NCI-H345 treated with DMSO at 0.1 percent for 48 hours (cell line): ENCODE data around the gene HESX1.

ENCODE experiments used
- DNase-seq: peaks from one replicate; lab custom pipeline; 2025; ENCODE audit not compliant: unreplicated experiment; lab: John Stamatoyannopoulos, UW

HESX1 gene

DNA sequence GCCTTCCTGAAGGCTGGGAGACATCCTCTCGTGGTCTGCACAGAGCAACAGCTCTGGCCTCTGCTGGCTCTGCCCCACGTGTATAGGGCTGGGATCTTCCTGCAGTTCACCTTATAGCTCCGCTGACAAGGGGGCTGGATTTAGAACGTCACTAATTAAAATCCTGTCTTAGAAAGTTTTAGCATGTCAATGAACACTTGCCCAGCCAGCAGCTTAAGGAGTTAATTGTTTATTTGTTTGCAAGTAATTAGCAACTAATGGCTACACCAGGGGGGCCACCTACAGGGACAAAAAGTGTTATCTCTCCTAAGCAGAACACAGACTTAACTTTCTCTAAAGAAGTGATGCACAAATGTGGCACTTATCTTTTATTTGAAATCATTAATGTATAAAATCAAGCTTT lies at the start of gene HESX1:
Gene HESX1 (minus strand): TSS at position 84 of the 403 bp plus-strand sequence. CDS start 60 bp downstream, at position 24.
- DNase-seq, result no peak

DNA sequence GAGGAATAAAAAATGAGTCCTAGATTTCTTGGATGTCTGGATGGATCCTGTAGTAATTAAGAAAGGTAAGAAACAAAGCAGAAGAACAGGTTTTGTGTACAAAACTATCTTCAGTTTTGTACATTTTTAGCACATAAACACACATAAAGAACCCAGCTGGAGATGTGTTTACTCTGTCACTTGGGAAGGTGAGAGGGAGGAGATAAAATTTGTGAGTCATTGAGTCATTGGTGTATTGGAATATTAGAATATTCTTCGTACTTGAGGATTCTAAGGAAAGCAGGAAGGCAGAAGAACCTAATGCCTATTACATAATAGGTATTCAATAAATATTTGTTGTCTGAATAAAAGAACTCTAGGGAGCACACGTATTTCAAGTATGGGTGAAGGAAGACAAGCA lies 45.2 kb upstream of the HESX1 start:
- DNase-seq, result no peak

DNA sequence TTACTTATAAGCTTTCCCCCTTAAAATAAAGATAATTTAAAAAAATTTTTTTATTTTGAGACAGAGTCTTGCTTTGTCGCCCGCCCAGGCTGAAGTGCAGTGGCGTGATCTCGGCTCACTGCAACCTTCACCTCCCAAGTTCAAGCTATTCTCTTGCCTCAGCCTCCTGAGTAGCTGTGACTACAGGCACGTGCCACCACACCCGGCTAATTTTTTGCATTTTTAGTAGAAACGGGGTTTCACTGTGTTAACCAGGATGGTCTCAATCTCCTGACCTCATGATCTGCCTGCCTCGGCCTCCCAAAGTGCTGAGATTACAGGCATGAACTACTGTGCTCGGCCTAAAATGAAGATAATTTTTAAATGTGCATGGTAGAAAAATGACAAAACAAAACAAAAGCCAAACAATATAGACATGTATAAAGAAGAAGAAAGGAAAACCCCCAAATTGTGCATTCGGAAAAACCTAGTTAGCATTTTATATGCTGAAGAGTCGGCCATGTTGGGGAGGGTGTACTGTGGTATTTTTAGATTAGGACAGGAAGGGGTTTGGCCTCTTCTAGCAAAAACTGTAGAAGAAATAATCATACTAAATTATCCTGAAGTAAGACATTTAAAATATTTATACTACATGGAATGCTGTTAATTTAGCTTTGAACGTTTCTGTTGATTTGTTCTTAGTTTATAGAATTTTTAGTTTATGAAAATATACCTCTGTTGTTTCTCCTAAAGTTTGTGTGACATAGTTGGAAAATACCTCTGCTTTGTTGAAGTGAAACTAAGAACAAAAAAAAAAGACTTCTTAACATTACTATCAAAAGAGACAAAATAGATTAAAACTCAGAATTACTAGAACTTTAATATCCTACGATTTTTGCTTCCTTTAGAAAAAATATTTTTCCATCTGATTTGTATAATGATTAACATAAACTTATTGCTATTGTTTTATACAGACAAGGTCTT lies 35.1 kb upstream of the HESX1 start:
- DNase-seq, result no peak

DNA sequence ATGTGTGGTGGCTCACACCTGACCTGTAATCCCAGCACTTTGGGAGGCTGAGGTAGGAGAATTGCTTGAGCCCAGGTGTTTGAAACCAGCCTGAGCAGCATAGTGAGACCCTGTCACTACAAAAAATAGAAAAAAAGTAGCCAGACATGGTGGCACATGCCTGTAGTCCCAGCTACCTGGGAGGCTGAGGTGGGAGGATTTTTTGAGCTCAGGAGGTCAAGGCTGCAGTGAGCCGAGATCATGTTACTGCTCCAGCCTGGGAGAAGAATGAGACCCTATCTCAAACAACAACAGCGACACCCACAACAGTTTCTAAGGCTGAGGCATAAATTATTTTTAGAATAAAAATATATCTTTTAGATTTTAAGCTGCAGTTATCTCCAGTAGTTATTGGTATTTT lies 34.0 kb upstream of the HESX1 start:
- DNase-seq, result no peak

DNA sequence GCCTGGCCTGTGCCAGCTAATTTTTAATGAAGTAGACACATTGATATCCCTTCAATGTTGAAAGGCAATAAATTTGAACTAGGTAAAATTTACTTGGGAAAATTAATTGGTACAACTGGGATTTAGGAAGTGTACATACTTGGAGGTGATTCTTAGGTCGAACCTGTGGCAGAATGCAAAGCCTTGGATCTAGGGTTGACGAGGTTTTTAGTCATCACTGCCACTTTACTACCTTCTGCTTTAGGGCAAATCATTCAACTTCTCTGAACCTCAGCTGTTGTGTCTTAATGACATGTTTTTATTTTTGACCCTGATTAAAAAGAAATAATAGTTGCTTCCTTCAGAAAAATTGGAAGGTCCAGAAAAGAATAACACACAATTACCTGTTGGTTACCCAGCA lies 30.2 kb upstream of the HESX1 start:
- no peak for DNase-seq

DNA sequence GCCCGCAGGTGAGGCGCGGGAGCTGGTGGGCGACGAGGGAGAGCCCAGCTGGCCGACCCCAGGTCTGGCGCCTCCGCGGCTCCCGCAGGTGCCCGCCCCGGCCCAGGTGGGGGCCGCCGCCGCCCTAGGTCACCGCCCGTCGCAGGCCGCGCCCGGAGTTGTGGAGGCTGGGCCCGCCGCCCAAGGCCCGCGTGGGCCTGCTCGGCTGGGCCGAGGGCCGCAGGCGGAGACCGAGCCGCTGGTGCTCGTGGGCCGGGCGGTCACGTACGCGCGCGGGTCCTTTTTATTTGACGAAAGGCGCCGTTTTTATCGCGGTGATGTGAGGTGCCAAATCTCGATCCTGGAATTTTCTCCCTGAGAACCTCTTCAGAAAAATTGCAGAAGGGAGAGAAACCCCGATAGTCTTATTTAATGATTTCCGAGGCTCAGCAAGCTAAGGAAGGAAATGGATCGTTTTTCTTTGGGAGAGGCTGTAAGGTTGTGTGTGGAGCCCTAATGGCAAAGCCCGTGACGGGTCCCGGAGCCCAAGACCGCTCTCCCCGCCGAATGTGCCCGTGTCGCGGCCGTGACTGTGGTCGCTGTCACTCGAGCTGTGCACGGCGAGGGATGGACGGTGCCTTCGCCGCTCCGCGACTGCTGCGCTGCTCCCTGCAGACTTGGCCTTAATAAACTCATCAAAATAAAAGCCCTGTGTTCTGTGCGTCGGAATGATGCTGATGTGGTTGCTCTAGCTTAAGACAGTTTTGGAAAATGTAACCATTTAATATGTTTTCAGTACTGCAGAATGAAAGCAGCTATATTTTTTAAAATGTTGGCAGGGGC lies 28.4 kb upstream of the HESX1 start:
- DNase-seq, result no peak

DNA sequence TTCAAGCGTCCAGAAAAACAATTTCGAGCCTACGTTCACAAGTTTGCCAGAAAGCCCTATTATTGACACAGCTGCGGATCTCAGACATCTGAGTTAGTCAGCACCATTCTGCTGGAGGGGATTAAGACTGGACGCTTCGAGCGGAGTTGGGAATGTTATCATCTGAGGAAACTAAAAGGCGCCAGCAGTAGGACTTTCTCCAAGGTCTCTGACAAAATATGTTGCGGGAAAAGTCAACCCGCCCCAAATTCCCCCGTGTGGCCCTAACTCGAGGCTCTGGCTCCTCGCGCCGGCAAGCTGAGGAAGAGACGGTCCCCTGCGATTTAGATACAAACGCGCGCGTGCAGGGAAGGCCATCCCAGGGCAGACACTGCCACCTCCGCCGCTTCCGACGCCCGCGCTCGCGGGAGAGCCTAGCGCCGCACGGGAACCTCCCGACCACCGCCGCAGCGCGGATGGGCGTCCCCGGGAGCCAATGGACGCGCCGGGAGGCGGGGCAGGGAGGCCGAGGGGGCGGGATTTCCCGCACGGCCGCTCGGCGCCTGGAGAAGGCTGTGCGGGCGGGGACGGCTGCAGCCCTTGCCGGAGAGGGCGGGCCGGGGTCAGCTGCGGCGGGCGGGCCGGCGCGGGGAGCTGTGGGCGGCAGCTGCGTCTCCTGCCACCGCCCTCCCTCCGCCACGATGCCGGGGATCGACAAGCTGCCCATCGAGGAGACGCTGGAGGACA lies 27.6 kb upstream of the HESX1 start, which contains the start of gene APPL1:
Gene APPL1 (plus strand): TSS at position 526 of the 726 bp plus-strand sequence. CDS start 155 bp downstream, at position 681.
- DNase-seq, result peak; percentile 72

DNA sequence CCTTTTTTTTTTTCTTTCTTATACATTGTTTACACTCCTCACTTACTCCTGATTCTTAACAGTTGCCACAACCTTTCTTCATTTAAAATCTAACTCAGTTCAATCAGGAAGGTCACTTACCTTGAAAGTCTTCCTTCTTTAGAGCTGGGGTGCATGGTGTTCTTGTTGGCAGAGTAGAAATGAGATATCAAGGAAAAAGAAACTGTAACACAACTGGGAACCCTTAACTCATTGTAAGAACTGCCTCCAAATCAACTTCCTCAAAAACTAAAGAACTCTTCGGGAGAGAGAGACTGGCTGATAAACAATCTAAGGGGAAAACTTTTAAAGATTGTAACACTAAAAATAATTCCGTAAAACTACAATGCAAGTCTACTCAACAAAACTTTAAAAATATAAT lies 26.4 kb upstream of the HESX1 start:
- no peak for DNase-seq

DNA sequence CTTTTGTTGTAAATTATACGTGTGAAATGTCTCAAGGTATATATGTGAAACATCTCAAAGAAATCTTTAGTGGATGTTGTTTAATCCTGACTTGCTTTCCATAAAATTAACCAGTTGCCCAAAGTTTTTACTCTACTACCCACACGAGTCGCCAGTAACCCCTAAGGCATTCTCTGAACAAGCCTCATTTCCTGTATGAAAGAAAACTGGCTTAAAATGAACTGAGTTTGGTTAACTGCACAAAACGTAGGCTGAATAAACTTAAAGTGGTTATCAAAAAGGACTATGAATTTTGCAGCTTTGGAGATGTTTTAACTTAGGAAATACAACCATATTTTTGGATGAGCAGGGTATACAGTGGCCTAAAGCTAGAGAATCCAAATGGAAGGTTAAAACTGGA lies 25.1 kb upstream of the HESX1 start:
- DNase-seq, result no peak

DNA sequence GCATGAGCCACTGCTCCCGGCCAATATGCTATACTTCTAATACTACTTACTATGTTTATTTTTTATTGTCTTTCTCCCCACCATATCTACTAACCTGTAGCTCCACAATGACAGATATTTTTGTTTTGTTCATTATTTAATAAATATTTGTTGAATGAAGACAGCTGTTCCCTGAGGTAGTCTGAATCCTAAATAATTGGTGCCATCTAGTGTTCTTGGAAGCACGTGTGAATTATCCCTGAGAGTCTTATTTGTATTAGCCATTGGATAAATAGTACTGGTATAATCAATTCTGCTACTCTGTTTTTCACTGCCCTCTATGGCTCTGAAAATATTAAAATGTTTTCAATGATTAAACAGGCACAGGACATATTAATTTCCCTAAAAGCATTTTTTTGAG lies 22.1 kb upstream of the HESX1 start:
- no peak for DNase-seq

DNA sequence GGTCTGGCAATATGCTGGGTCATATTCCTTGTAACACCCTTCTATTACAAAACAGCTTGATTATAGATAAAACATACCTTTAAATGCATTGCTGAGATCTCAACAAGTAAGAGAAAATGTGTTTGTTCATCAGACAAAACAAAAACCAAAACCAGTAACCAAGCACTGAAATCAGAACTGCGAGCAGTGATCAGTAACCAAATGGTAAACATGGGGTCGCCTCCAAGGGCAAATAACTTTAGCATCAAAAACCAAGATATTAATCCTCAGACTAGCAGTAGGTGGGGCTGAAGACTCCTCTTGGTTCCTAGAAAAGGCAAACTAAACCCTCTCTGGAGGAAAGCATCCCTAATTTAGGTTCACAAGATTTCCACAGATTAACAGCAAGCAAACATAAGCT lies 6.6 kb upstream of the HESX1 start:
- DNase-seq, result no peak

DNA sequence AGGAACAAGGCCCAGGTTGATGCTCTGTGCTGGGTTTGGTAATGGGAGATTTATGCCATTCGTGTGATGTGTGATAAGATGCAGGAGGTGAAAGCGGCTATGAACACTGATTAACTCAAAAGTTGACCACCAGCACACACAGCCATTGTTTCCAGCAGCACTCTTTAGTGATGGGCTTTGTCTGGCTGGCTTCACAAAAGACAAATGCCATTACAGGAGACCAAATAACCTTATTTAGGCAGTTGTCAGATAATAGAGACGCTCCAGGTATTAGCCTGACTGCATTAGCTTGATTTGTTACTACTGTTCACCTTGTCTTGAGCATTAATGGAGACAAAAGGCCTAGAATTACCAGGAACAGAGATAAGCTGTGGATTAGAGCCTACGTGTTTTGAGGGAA lies 5.1 kb downstream of the HESX1 start:
- no peak for DNase-seq

DNA sequence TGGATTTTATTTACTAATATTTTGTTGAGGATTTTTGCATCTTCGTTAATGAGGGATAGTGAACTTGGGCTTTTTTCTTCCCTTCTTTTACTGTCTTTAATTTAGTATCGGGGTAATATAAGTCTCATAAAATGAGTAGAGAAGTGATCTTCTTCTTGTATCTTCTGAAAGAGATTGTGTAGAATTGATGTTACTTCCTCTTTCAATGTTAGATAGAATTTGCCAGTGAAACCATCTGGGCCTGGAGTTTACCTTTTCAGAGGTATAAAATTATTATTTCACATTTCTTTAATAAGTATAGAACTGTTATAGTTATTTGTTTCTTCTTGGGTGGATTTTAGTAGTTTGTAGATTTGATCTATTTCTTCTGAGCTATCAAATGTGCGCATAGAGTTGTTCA lies 7.8 kb downstream of the HESX1 start:
- no peak for DNase-seq

DNA sequence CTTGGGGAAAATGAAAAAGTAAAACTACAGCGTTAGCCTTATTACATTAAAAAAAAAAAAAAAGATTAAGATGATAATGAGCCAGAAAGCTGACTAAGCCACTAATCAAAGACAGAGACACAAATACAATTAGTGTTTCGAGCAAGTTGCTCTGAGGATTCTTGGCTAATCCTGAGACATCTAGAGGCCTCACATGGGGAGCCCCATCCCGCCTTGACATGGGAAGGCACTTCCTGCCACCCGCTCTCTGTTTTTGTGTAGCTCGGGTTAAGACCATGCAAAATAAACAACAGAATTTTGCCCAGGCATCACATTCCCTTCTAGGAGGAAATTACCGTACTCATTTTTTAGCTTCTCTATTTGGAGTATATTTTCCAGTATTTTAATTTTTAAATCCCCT lies 15.3 kb downstream of the HESX1 start:
- DNase-seq, result no peak

DNA sequence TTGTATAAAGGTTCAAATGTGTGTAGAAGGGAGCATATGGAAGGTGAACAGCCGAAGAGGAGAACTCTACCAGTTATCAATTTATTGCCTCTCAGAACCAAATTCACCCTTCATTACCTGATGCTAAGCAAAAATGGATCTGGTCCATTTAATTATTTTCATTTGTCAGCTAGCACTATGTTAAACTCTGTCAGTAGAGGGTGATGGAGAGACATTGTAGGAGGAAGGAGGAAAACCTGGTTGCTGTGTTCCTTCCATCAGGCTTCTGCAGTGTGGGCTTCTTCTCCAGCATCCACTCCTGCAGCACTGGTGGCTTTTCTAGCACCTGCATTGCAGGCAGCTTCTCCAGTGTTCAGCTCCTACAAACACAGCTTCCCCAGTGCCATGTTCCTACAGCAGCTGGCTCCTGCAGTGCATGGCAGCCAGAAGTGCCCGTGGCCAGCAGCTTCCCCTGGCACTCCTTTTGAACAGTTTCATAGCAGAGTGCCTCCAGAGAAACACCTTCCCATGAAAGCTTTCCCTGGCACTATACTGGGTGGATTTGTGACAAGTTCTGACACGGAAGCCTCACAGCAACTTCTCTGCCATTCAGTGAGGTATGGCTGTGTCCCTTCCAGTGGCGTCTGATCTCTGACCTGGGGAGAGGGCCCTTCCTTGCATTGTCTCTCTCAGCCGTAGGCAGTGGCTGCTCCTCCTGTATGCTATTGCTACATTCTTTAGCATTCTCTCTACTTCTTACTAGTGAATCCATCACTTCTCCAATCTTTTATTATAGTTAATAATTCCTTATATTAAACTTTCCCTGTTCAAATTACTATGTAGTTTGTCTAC lies 20.0 kb downstream of the HESX1 start:
- DNase-seq, result no peak

DNA sequence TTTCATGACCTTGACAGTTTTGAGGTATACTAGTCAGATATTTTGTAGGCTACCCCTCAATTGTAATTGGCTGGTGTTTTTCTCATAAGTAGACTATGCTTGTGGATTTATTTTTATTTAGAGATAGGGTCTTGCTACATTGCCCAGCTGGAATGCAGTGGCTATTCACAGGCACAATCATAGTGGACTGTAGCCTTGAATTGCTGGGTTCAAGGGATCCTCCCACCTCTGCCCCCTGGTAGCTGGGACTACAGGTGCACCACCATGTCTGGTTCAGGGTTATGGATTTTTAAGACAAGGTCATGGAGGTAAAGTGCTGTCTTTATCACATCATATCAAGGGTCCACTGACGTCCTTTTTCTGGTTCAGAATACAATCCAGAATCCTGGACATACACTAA lies 23.7 kb downstream of the HESX1 start:
- DNase-seq, result no peak

DNA sequence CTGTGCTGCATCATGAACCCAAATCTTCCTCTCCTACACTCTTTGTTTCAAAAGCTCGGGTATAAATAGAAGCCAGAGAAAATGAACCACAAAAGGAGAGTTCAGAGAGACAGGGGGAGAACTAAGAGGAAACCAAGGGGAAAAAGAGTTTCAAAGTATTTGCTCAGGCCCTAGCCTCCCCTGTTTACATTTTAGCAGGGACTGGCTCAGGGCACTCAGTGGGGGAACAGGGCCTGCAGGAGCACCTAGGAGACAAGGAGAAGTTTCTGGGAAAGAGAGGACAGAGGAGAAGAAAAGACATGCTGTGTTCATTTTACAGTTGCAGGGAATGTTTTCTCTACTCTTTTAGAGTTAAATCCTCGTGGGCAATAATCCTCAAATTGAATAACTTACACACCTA lies 26.1 kb downstream of the HESX1 start:
- no peak for DNase-seq

DNA sequence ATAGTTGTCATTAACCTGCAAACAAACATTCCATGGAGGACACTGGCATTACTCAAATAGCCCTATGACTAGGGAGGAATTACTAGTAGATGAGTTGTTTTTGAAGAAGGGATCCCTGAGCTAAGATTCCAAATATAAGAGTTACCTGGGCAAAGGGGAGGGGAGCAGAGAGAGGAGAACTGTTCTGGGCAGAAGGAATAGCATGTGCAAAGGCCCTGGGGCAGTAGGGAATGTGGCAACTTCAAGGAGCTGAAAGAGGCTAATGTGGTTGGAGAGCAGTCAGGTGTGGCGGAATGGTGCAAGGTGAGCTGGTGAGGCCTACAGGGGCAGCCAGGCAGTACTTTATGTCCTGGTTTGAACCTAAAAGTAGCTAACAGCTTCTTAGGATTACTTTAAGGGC lies 28.8 kb downstream of the HESX1 start:
- DNase-seq, result no peak

DNA sequence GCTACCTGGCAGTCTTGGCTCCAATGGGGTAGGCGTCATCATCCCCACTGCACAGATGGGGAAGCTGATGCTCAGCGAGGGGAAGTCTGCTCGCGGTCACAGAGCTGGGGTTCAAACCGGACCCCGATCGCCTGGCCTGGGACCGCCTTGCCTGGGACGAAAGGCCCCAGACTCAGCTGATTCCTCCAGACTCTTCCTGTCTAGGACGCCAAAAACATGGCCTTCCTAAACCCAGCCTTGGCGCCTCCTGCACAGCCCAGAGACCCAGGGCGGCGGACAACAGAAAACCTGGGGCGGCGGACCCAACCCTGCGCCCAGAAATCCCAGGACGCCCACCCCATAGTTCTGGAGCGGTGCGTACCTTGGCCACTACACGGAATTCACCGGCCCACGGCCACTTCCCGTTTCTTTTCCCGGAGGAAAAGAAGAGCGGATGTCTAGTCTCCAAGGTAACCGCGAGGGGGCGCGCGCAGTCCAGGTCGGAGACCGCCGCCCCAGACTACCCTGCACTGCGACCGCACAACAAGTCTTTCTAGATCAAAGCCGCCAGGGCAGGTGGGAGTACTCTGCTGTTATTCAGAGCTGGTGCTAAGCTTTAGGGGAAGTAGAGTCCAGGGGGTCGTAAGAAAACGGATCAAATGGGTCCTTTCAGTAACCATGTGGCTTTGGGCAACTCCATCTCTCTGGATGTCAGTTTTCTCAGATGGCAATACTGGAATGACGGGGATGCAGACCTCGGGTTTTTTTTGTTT lies 29.7 kb downstream of the HESX1 start:
- DNase-seq, result peak; percentile 47

DNA sequence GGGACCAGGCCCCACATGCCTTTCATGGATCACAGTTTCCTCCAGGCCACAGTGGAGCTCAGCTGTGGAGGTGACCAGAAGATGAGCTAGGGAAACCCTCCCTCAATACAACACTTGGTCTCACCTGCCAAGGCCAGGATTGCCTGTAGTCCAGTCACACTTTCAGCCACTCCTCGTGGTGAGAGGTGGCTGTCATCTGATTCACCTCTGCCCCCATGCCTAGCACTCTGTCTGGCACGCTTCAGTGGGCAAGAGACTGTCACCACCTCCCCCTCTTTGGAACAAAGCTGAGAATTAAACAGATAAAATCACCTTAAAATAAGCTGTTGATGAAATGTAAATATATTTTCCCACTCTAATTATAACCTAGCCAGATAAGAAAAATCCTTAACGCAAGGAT lies 30.7 kb downstream of the HESX1 start:
- no peak for DNase-seq
